ENCODE measurements around the gene GDAP1L1. TPM values are rescaled to one million over a fixed set of nuclear protein-coding genes. Genes with fewer than 3 reads are reported as not detected.
"Not testable (repeated sequence)": the region's sequence is repeated elsewhere in the genome, so short reads cannot be mapped to it uniquely, and the experiment has no call there.

Gene GDAP1L1
- total RNA-seq, 1 donor: not detected

GRCh38 chr20:44309763-44310663 lies 62.9 kb downstream of the GDAP1L1 start:
- TF ChIP-seq CTCF (IDR thresholded peaks at IDR 0.05; ENCODE audit: insufficient read depth, low read depth, low read length): no peak
- H3K4me3 ChIP-seq (ENCODE audit: low read depth, low read length): peak overlapping the region; percentile 85
- peak; percentile 81 for DNase-seq (ENCODE audit: low read depth)

- TF ChIP-seq CTCF (IDR thresholded peaks at IDR 0.05; ENCODE audit: insufficient read depth, low read depth, low read length): peak; percentile 91
- peak within 1 kb of the TSS; percentile 85 for H3K4me3 ChIP-seq (ENCODE audit: low read depth, low read length)
- peak; percentile 97 for DNase-seq (ENCODE audit: low read depth)
These were observed 63.8 kb downstream of the GDAP1L1 start, which contains the start of gene FITM2 for GRCh38 chr20:44310664-44311639. FITM2 (minus strand) TSS chr20:44311202; CDS start chr20:44311148, 54 bp downstream.

- no peak overlapping the region for H3K4me3 ChIP-seq (ENCODE audit: low read depth, low read length)
- DNase-seq (ENCODE audit: low read depth): no peak
- no peak for TF ChIP-seq CTCF (IDR thresholded peaks at IDR 0.05; ENCODE audit: insufficient read depth, low read depth, low read length)
These were observed 67.8 kb downstream of the GDAP1L1 start for GRCh38 chr20:44314870-44315269.

GRCh38 chr20:44319839-44320422 lies 72.8 kb downstream of the GDAP1L1 start:
- no peak overlapping the region for H3K4me3 ChIP-seq (ENCODE audit: low read depth, low read length)
- peak; percentile 16 for DNase-seq (ENCODE audit: low read depth)
- no peak for TF ChIP-seq CTCF (IDR thresholded peaks at IDR 0.05; ENCODE audit: insufficient read depth, low read depth, low read length)

- no peak for TF ChIP-seq CTCF (IDR thresholded peaks at IDR 0.05; ENCODE audit: insufficient read depth, low read depth, low read length)
- no peak overlapping the region for H3K4me3 ChIP-seq (ENCODE audit: low read depth, low read length)
- no peak for DNase-seq (ENCODE audit: low read depth)
These were observed 77.2 kb downstream of the GDAP1L1 start for GRCh38 chr20:44324343-44324742.

- TF ChIP-seq CTCF (IDR thresholded peaks at IDR 0.05; ENCODE audit: insufficient read depth, low read depth, low read length): no peak
- DNase-seq (ENCODE audit: low read depth): no peak
- no peak overlapping the region for H3K4me3 ChIP-seq (ENCODE audit: low read depth, low read length)
These were observed 79.5 kb downstream of the GDAP1L1 start for GRCh38 chr20:44326391-44327159.

GRCh38 chr20:44327748-44328147 lies 80.6 kb downstream of the GDAP1L1 start:
- H3K4me3 ChIP-seq (ENCODE audit: low read depth, low read length); DNase-seq (ENCODE audit: low read depth): not testable (repeated sequence)

Data from fibroblast of villous mesenchyme (primary cell).